Stimulated activated CD4-positive, alpha-beta T cell treated with anti-CD3 and anti-CD28 coated beads, Interleukin-2, amount 100 ng/mL, for 24 hours (primary cell): ENCODE measurements around the gene CPA1.

Source experiments
- DNase-seq, 2 donors: peaks; one replicate each; pipeline ENCODE4 v3.0.0-alpha.2; 2020

The CPA1 gene

GRCh38 chr7:130430841-130431666 lies 50.8 kb downstream of the CPA1 start:
- no peak for DNase-seq

GRCh38 chr7:130432886-130433285 lies 52.6 kb downstream of the CPA1 start:
- DNase-seq = no peak

GRCh38 chr7:130433301-130433700 lies 53.0 kb downstream of the CPA1 start:
- DNase-seq = no peak

- no peak for DNase-seq
These were observed 55.1 kb downstream of the CPA1 start for GRCh38 chr7:130435311-130435854.

GRCh38 chr7:130436253-130436652 lies 56.0 kb downstream of the CPA1 start:
- no peak for DNase-seq
